IPS-15b (cell line): Measurements from ENCODE around the gene HSD17B12.

ENCODE experiments used
- H3K27me3 ChIP-seq: one replicate; pipeline ENCODE4 v1.6.1; 2013; ENCODE audit warnings: low read length; ENCODE audit not compliant: control insufficient read depth, insufficient read depth
- H3K36me3 ChIP-seq: one replicate; pipeline ENCODE4 v1.6.1; 2013; ENCODE audit warnings: low read length; ENCODE audit not compliant: control insufficient read depth, insufficient read depth
- H3K4me1 ChIP-seq: one replicate; pipeline ENCODE4 v1.6.1; 2013; ENCODE audit warnings: mild to moderate bottlenecking, low read length; ENCODE audit not compliant: control insufficient read depth, insufficient read depth
- H3K4me3 ChIP-seq: one replicate; pipeline ENCODE4 v1.5.1; 2013; ENCODE audit warnings: low read depth, low read length
- H3K9ac ChIP-seq: one replicate; pipeline ENCODE4 v1.6.1; 2013; ENCODE audit warnings: low read depth, mild to moderate bottlenecking, low read length
- H3K9me3 ChIP-seq: one replicate; pipeline ENCODE4 v1.6.1; 2013; ENCODE audit warnings: mild to moderate bottlenecking, low read length; ENCODE audit not compliant: control insufficient read depth, insufficient read depth

HSD17B12 gene

GRCh38 chr11:43845816-43846215 lies 165.3 kb downstream of the HSD17B12 start:
- H3K4me1 ChIP-seq: no peaks in the 10 kb centered on the region
- no peak overlapping the region for H3K9ac ChIP-seq
- no peaks in the 10 kb centered on the region for H3K9me3 ChIP-seq
- H3K36me3 ChIP-seq: no peaks in the 10 kb centered on the region
- no peak overlapping the region for H3K4me3 ChIP-seq
- H3K27me3 ChIP-seq: no peaks in the 10 kb centered on the region

GRCh38 chr11:43852057-43852636 lies 171.6 kb downstream of the HSD17B12 start:
- Histone ChIP-seq H3K9me3 (no peaks in the 10 kb centered on the region), H3K4me1 (peaks cover 4% of the 10 kb centered on the region), H3K36me3 (no peaks in the 10 kb centered on the region), H3K27me3 (no peaks in the 10 kb centered on the region), H3K9ac (no peak overlapping the region), H3K4me3 (no peak overlapping the region)

GRCh38 chr11:43853781-43854180 lies 173.2 kb downstream of the HSD17B12 start:
- no peak overlapping the region for H3K9ac ChIP-seq
- H3K4me1 ChIP-seq: peaks cover 4% of the 10 kb centered on the region
- H3K4me3 ChIP-seq: no peak overlapping the region
- no peaks in the 10 kb centered on the region for H3K36me3 ChIP-seq
- no peaks in the 10 kb centered on the region for H3K27me3 ChIP-seq
- H3K9me3 ChIP-seq: no peaks in the 10 kb centered on the region

- H3K27me3 ChIP-seq: no peaks in the 10 kb centered on the region
- no peak overlapping the region for H3K9ac ChIP-seq
- H3K4me1 ChIP-seq: no peaks in the 10 kb centered on the region
- H3K9me3 ChIP-seq: no peaks in the 10 kb centered on the region
- no peak overlapping the region for H3K4me3 ChIP-seq
- H3K36me3 ChIP-seq: no peaks in the 10 kb centered on the region
Observed at GRCh38 chr11:43856993-43857392, 176.5 kb downstream of the HSD17B12 start.

- Histone ChIP-seq H3K4me1 (no peaks in the 10 kb centered on the region), H3K9me3 (no peaks in the 10 kb centered on the region), H3K27me3 (no peaks in the 10 kb centered on the region), H3K36me3 (no peaks in the 10 kb centered on the region), H3K9ac (no peak overlapping the region), H3K4me3 (no peak overlapping the region)
Observed at GRCh38 chr11:43861141-43861540, 180.6 kb downstream of the HSD17B12 start.

GRCh38 chr11:43866520-43866919 lies 186.0 kb downstream of the HSD17B12 start:
- H3K9ac ChIP-seq: no peak overlapping the region
- H3K4me3 ChIP-seq: no peak overlapping the region
- peaks cover 15% of the 10 kb centered on the region for H3K27me3 ChIP-seq
- no peaks in the 10 kb centered on the region for H3K4me1 ChIP-seq
- no peaks in the 10 kb centered on the region for H3K9me3 ChIP-seq
- H3K36me3 ChIP-seq: no peaks in the 10 kb centered on the region

GRCh38 chr11:43866969-43867368 lies 186.4 kb downstream of the HSD17B12 start:
- no peak overlapping the region for H3K4me3 ChIP-seq
- H3K4me1 ChIP-seq: no peaks in the 10 kb centered on the region
- H3K36me3 ChIP-seq: no peaks in the 10 kb centered on the region
- no peak overlapping the region for H3K9ac ChIP-seq
- no peaks in the 10 kb centered on the region for H3K9me3 ChIP-seq
- H3K27me3 ChIP-seq: peaks cover 15% of the 10 kb centered on the region

- no peaks in the 10 kb centered on the region for H3K36me3 ChIP-seq
- no peak overlapping the region for H3K9ac ChIP-seq
- peaks cover 23% of the 10 kb centered on the region for H3K27me3 ChIP-seq
- H3K4me1 ChIP-seq: no peaks in the 10 kb centered on the region
- no peak overlapping the region for H3K4me3 ChIP-seq
- no peaks in the 10 kb centered on the region for H3K9me3 ChIP-seq
Observed at GRCh38 chr11:43868852-43869567, 188.5 kb downstream of the HSD17B12 start.

GRCh38 chr11:43871051-43871450 lies 190.5 kb downstream of the HSD17B12 start:
- H3K27me3 ChIP-seq: peaks cover 31% of the 10 kb centered on the region

GRCh38 chr11:43872995-43873394 lies 192.5 kb downstream of the HSD17B12 start:
- H3K27me3 ChIP-seq: peaks cover 41% of the 10 kb centered on the region
- H3K36me3 ChIP-seq: no peaks in the 10 kb centered on the region
- H3K4me1 ChIP-seq: no peaks in the 10 kb centered on the region
- no peak overlapping the region for H3K9ac ChIP-seq
- H3K9me3 ChIP-seq: no peaks in the 10 kb centered on the region
- H3K4me3 ChIP-seq: no peak overlapping the region

More at GRCh38 chr11:43871051-43871450, 190.5 kb downstream of the HSD17B12 start:
- Histone ChIP-seq H3K9ac (no peak overlapping the region), H3K4me3 (no peak overlapping the region), H3K4me1 (no peaks in the 10 kb centered on the region), H3K9me3 (no peaks in the 10 kb centered on the region), H3K36me3 (no peaks in the 10 kb centered on the region)

GRCh38 chr11:43874078-43874477 lies 193.5 kb downstream of the HSD17B12 start:
- Histone ChIP-seq H3K36me3 (no peaks in the 10 kb centered on the region), H3K27me3 (peaks cover 48% of the 10 kb centered on the region), H3K9ac (no peak overlapping the region), H3K9me3 (no peaks in the 10 kb centered on the region), H3K4me1 (no peaks in the 10 kb centered on the region), H3K4me3 (no peak overlapping the region)

GRCh38 chr11:43874738-43875137 lies 194.2 kb downstream of the HSD17B12 start:
- no peak overlapping the region for H3K4me3 ChIP-seq
- no peaks in the 10 kb centered on the region for H3K9me3 ChIP-seq
- H3K36me3 ChIP-seq: no peaks in the 10 kb centered on the region
- H3K27me3 ChIP-seq: peaks cover 49% of the 10 kb centered on the region
- H3K4me1 ChIP-seq: no peaks in the 10 kb centered on the region
- no peak overlapping the region for H3K9ac ChIP-seq
